HG02870 (cell line): ENCODE results near the gene XRCC5.
A peak's percentile ranks its signal among the peaks of the same experiment; 100 is the strongest.

Experiments used
- ATAC-seq: cut with Tn5 transposase; IDR thresholded peaks from one replicate; pipeline ENCODE4 v1.9.1; 2021; ENCODE audit warnings: mild to moderate bottlenecking, moderate library complexity; ENCODE audit not compliant: unreplicated experiment

The XRCC5 gene

GRCh38 chr2:216221811-216222210 lies 112.7 kb downstream of the XRCC5 start:
- no peak for ATAC-seq

- ATAC-seq: peak; percentile 58
These were observed 113.7 kb downstream of the XRCC5 start for GRCh38 chr2:216222650-216223352.

GRCh38 chr2:216224388-216224787 lies 115.2 kb downstream of the XRCC5 start:
- no peak for ATAC-seq

DNA sequence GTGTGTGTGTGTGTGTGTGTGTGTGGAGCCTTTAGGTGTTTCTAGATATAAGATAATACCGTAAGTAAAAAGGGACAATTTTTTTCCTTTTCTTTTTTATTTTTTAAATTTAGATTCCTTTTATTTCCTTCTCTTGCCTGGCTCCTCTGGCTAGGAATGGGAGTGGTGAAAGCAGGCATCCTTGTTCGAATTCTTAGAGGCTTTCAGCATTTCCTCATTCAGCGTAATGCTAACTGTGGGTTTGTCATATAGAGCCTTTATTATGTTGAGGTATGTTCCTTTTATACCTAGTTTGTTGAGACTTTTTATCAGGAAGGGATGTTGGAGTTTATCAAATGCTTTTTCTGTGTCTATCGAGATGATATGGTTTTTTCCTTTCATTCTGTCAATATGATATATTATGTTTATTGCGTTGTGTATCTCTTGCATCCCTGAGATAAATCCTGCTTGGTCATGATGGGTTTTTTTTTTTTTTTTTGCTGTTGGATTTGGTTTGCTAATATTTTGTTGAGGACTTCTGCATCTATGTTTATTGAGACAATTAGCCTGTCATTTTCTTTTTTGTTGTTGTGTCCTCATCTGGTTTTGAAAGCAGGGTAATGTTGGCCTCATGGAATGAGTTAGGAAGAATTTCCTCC lies 120.2 kb downstream of the XRCC5 start:
- no peak for ATAC-seq

GRCh38 chr2:216231867-216232266 lies 122.7 kb downstream of the XRCC5 start:
- no peak for ATAC-seq

DNA sequence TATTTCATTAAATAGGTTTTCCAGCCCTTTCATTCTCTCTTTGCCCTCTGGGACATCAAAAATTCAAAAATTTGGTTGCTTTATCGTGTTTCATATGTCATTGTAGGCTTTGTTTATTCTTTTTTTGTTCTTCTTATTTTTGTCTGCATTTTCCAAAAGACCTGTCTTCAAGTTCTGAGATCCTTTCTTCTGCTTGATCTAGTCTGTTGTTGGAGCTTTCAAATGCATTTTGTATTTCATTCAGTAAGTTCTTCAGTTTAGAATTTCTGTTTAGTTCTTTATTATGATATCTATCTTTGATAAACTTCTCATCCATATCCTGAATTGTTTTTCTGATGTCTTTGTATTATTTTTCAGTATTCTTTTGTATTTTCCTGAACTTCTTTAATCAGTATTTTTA lies 123.6 kb downstream of the XRCC5 start:
- ATAC-seq: no peak

DNA sequence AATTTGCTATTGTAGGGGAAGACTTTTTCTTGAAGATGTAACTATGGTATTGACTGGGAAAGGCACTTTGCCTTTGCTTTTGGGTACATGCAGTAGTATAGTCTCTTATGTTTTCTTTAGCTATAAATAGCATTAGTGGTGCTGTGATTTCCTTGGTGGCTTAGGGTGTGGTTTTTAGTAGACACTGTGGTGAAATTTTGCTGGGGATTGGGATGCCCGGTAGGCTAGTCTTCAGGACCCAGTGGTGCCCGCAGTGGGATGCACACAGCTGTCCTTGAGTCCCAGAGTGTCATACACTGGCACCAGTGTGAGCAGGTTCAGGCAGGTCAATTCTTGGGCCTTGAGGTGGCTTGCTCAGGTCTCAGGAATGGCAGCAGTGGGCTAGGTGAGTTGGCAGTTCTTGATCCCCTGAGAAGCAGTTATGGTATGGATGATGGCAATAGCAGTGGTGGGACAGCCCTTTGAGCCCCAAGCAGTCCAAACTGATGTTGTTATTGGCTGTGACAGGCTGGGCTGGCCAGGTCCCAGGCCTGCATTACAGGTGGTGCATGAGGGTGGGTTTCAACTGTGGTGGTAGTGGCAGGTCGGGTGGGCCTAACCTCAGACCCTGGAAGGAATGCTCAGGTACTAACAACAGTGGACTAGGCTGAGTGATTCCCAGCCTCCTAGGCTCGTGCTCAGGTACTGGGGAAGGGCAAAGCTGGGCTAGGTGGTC lies 124.3 kb downstream of the XRCC5 start:
- ATAC-seq: no peak

DNA sequence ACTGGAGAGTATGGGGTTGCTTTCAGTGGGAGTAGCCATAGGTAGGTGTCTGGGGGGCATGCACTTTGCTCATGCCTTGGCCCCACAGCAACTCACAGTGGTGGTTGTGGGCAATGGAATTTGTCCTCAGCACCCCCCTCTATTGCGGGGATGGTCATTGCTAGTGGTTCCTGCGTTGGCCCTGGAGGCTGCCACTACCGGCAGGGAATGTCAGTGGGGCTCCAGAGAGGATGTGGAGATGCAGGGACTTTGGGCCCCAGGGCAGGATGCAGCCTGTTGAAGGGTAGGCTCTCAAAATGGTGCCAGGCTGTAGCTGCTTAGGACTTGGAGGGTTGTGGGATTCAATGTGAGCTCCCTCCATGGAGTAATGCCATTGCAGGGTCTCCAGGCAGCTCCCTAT lies 125.0 kb downstream of the XRCC5 start:
- ATAC-seq: no peak

DNA sequence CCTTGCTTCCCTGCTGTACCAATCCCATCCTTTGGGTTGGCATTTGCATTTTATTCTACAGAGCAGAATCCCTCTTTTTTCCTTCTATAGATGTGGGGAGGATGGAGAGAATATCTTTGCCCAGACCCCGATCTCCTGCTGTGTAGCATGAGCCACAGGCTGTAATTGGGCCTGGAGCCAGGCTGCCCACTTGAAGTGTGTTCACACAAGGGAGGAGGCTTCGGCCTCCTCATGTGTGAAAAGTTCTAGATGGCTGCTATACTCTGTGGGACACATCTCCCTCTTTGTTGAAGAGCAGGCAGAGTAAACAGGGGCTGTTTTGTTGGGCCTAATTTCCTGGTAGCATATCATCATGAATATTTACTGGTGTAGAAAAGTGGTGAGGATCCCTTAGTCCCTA lies 126.3 kb downstream of the XRCC5 start:
- ATAC-seq: no peak

GRCh38 chr2:216235896-216236295 lies 126.7 kb downstream of the XRCC5 start:
- no peak for ATAC-seq

GRCh38 chr2:216236486-216236885 lies 127.3 kb downstream of the XRCC5 start:
- no peak for ATAC-seq

GRCh38 chr2:216242365-216242764 lies 133.2 kb downstream of the XRCC5 start:
- no peak for ATAC-seq

DNA sequence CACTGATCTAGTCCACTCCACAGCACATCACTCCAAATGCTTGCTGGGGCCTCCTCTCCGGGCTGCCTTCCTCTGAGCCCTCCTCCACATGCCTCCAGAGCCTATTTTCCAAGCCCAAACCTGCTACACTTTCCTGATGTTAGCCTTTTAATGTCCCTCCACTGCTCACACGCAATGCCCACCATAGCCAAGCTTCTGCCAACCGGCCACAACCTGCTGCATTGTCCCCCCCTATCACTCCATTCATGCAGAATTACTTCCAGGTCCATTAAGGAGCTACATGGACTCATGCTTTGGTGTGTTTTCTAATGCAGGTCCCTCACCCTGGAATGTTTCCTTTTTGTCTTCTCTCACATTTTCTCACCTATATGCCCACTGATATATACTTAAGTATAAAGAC lies 133.9 kb downstream of the XRCC5 start:
- ATAC-seq: no peak

GRCh38 chr2:216245391-216245975 lies 136.3 kb downstream of the XRCC5 start:
- no peak for ATAC-seq

GRCh38 chr2:216246766-216247165 lies 137.6 kb downstream of the XRCC5 start:
- no peak for ATAC-seq
